Measurements from ENCODE around the gene MNAT1. TPM values are rescaled to one million over a fixed set of nuclear protein-coding genes. Genes with fewer than 3 reads are reported as not detected.

The MNAT1 gene
- total and polyA plus RNA-seq, 9 of the 15 experiments (the other 6 are each of a cell fraction or from before 2014, with no cell fraction given): 37.8 to 83.3 (median 60.4) TPM

GRCh38 chr14:60789656-60790055 lies 55.1 kb downstream of the MNAT1 start:
- Histone ChIP-seq H3K4me3 (no peak overlapping the region), H4K20me1 (replicated peaks; ENCODE audit: control insufficient read depth, insufficient read depth, low read length) (no peaks in the 10 kb centered on the region), H3K27me3 (ENCODE audit: control insufficient read depth in 2 of 2, insufficient read depth in 2 of 2, low read length in 2 of 2) (no peaks in the 10 kb centered on the region), H3K36me3 (ENCODE audit: control insufficient read depth, insufficient read depth, low read length) (no peaks in the 10 kb centered on the region), H3K9ac (ENCODE audit: insufficient read depth in 1 of 2, low read depth in 2 of 2, low read length in 2 of 2) (no peak overlapping the region), H2AFZ (ENCODE audit: low read depth, low read length) (no peak overlapping the region), H3K27ac (ENCODE audit: extremely low read depth, low read depth, low read length) (no peak overlapping the region), H3K4me2 (ENCODE audit: insufficient read depth, low read length) (no peak overlapping the region), H3K4me1 (replicated peaks in 1 of 2; ENCODE audit: control insufficient read depth in 2 of 2, insufficient read depth in 2 of 2, low read length in 2 of 2) (no peaks in the 10 kb centered on the region), H3K9me1 (ENCODE audit: control insufficient read depth, insufficient read depth, low read length) (no peaks in the 10 kb centered on the region), H3K9me3 (replicated peaks; ENCODE audit: control insufficient read depth, insufficient read depth, low read depth, low read length) (no peaks in the 10 kb centered on the region), H3K79me2 (ENCODE audit: control insufficient read depth, insufficient read depth, low read length) (no peaks in the 10 kb centered on the region; the same call in 2 of the 3 replicates)
- ChIA-PET POLR2A (interaction anchor here (0.6 kb wide), 1 partner anchor 58 kb away, joined by 3 read pairs; no protein-coding TSS in a partner anchor), CTCF (ENCODE audit: low intra/inter-chr PET ratio) (no interaction called here)
- DNase-seq (ENCODE audit: extremely low read depth in 1 of 4, low spot score in 3 of 4) (no peak), ATAC-seq (no peak), FAIRE-seq (no peak)
- intact Hi-C loops (cut with micrococcal nuclease) (no loop called here), in situ Hi-C loops (cut with MboI) (no loop called here)
- TF ChIP-seq BACH1 (tag; IDR thresholded peaks at IDR 0.05) (no peak), HMGN3 (IDR thresholded peaks at IDR 0.05; ENCODE audit: borderline replicate concordance, extremely low read depth, insufficient read length, low read depth, low read length) (no peak), PHF20 (IDR thresholded peaks at IDR 0.05; ENCODE audit: partially characterized antibody) (no peak), KHSRP (IDR thresholded peaks at IDR 0.05) (no peak), SOX6 (IDR thresholded peaks at IDR 0.05) (no peak), XRCC4 (IDR thresholded peaks at IDR 0.05; ENCODE audit: extremely low read depth, insufficient read depth, insufficient read length) (no peak), ZC3H8 (IDR thresholded peaks at IDR 0.05) (no peak), TSHZ1 (CRISPR knock-in tag; IDR thresholded peaks at IDR 0.05) (no peak), THAP7 (CRISPR knock-in tag; IDR thresholded peaks at IDR 0.05) (no peak), ZNF175 (CRISPR knock-in tag; IDR thresholded peaks at IDR 0.05; ENCODE audit: low read depth) (no peak), ZNF165 (CRISPR knock-in tag; IDR thresholded peaks at IDR 0.05; ENCODE audit: borderline replicate concordance) (no peak), RBM34 (IDR thresholded peaks at IDR 0.05; ENCODE audit: borderline replicate concordance, insufficient read depth, low read length) (no peak), ZNF174 (CRISPR knock-in tag; IDR thresholded peaks at IDR 0.05) (no peak), XRCC3 (IDR thresholded peaks at IDR 0.05) (no peak), ZNF184 (CRISPR knock-in tag; IDR thresholded peaks at IDR 0.05) (no peak), NR4A1 (CRISPR knock-in tag; IDR thresholded peaks at IDR 0.05) (no peak), NR4A1 (tag; IDR thresholded peaks at IDR 0.05) (no peak), NR2C2 (CRISPR knock-in tag; IDR thresholded peaks at IDR 0.05) (no peak), NR2C2 (tag; IDR thresholded peaks at IDR 0.05) (no peak)
- TF ChIP-seq, protein P1, sequence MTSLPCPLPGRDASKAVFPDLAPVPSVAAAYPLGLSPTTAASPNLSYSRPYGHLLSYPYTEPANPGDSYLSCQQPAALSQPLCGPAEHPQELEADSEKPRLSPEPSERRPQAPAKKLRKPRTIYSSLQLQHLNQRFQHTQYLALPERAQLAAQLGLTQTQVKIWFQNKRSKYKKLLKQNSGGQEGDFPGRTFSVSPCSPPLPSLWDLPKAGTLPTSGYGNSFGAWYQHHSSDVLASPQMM (CRISPR knock-in tag; IDR thresholded peaks at IDR 0.05): no peak
- no TSS peak for BruUV-seq (replicated peaks)
- 100% methylated on average over 1 of the region's 1 CpG for WGBS (ENCODE audit: insufficient coverage, low coverage, missing lambda C conversion rate)

Measured in K562 (cell line).